HG02623 (cell line): ENCODE results near the gene TRAF4.

Experiments
- ATAC-seq: cut with Tn5 transposase; IDR thresholded peaks from one replicate; pipeline ENCODE4 v1.9.1; 2021; ENCODE audit warnings: moderate library complexity; ENCODE audit not compliant: unreplicated experiment

Gene TRAF4

DNA sequence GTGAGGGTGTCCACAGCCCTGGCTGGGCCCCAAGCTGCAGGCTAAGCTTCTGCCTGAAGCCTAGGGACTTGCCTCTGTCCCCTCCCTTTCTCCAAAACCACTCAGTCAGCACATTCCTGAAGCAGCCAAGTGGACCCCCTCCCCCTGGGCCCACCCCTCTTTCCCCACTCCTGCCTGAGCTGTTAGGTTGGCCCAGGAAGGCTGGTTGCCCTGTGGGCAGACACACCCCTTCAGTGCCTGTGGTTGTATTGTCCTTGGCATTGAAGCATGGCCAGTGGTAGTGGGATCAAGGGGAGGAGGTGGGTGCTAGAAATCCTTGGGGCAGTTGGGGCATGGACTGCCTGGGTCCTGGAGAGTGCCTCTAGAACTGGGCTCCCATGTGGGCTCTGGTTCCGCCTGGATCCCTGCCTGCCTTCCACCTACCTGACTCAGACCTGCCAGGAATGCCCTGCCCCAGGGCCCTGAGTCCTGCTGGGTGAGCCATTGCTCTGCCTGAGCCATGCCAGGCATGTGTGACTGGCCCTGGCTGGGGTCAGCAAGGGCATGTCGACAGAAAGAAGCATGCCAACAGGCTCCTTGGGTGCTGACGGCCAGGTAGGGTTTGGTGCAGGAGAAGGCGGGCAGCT, 2.1 kb downstream of the TRAF4 start:
- ATAC-seq = no peak

- ATAC-seq = no peak
Observed at GRCh38 chr17:28746611-28747050, 2.8 kb downstream of the TRAF4 start.

- ATAC-seq = no peak
Observed at GRCh38 chr17:28747051-28747691, 3.4 kb downstream of the TRAF4 start.

GRCh38 chr17:28747801-28748750, 4.3 kb downstream of the TRAF4 start:
- ATAC-seq = no peak

GRCh38 chr17:28748852-28749515, 5.2 kb downstream of the TRAF4 start:
- ATAC-seq = no peak

DNA sequence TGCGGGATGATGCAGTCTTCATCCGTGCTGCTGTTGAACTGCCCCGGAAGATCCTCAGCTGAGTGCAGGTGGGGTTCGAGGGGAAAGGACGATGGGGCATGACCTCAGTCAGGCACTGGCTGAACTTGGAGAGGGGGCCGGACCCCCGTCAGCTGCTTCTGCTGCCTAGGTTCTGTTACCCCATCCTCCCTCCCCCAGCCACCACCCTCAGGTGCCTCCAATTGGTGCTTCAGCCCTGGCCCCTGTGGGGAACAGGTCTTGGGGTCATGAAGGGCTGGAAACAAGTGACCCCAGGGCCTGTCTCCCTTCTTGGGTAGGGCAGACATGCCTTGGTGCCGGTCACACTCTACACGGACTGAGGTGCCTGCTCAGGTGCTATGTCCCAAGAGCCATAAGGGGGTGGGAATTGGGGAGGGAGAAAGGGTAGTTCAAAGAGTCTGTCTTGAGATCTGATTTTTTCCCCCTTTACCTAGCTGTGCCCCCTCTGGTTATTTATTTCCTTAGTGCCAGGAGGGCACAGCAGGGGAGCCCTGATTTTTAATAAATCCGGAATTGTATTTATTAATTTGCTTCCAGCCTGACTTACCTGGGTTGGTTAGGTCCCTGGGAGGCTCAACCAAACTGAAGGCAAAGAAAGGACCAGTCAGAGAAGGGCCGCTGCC, 5.8 kb downstream of the TRAF4 start:
- no peak for ATAC-seq

DNA sequence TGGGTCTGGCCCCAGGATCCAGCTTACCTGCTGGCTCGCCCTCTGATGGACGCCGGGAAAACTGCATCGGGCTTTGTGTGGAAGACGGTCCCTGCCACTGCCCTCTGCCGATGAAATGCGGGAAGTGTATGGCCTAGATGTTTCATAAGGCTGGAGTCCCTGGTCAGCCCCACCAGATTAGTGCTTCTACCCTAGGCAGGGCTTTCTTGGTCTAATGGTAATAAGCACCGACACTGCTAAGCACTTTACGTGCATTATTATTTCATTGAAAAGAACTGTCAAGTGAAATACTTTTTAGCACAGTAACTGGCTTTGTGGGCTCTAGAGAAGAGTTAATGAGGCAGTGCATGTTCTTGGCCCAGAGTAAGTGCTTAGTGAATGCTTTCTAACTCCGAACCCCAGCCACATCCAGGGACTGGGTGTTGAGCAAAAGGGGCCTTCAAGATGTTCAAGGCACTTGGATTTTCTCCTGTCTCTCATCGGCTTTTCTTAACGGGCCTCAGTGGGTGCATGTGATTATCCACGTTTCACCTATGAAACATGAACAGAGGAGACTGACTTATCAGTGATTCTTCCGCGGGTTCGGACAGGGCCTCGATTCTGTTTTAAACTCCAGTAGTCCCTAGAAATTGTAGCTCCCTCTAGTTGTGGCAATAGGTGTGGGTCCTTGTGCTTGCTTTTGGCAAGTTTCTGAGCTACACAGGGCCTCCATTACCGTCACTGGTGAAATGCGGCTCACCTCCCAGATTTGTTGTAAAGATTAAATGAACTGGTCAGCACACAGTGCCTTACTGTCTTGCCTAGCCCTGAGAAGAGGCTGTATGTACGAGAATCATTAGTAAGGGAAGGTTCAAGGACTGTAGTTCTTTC, 6.6 kb downstream of the TRAF4 start:
- no peak for ATAC-seq

DNA sequence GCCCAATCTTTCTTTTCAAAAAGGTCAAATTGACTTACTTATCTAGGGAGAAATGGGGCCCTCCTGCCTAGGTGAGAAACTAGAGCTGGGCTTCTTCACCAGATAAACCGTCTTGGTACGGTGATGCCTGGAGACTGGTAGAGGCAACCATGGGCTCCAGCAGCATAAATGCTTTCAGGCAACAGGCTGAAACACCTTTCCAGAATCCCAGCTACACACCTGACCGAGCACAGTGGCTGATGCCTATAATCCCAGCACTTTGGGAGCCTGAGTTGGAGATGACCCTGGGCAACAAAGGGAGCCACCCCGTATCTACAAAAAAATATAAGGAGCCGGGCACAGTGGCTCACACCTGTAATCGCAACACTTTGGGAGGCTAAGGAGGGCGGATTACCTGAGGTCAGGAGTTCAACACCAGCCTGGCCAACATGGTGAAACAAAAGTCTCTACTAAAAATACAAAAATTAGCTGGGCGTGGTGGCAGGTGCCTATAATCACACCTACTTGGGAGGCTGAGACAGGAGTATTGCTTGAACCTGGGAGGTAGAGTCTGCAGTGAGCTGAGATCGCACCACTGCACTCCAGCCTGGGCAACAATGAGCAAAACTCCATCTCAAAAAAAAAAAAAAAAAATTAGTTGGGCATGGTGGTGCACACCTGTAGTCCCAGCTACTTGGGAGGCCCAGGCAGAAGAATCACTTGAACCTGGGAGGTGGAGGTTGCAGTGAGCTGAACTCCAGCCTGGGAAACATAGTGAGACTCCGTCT, 8.0 kb downstream of the TRAF4 start:
- no peak for ATAC-seq

- ATAC-seq = no peak
Observed at GRCh38 chr17:28755486-28755885, 11.7 kb downstream of the TRAF4 start.

- no peak for ATAC-seq
Observed at GRCh38 chr17:28756049-28756804, 12.4 kb downstream of the TRAF4 start.

GRCh38 chr17:28758411-28759121, 14.8 kb downstream of the TRAF4 start:
- no peak for ATAC-seq

DNA sequence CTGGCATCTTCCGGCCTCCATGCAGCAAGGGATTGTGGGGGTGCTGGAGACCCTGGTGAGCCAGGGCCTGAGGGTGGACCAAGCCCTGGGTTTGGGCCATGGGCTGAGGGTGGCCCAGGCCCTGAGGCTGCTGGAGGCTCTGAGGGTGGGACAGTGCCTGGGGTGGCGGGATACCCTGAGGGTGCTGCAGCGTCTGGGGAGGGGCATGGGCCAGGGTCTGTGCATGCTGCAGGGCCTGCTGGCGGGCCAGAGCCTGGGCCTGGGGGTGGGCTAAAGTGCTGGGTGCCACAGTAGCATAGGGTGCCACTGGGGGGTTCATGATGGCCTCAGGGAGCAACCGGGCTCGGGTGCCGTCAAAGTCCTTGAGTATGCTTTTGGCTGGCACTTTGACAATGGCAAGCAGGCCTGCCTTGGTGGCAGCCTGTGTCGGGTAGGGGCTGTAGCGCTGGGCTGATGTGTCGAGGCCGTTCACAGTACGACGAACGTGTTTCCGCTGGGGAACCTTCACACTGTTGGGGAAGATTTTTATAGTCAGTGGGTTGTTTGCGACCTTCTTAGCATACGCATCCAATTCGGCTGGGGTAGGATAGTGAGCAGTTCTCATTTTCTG, 15.6 kb downstream of the TRAF4 start:
- no peak for ATAC-seq

DNA sequence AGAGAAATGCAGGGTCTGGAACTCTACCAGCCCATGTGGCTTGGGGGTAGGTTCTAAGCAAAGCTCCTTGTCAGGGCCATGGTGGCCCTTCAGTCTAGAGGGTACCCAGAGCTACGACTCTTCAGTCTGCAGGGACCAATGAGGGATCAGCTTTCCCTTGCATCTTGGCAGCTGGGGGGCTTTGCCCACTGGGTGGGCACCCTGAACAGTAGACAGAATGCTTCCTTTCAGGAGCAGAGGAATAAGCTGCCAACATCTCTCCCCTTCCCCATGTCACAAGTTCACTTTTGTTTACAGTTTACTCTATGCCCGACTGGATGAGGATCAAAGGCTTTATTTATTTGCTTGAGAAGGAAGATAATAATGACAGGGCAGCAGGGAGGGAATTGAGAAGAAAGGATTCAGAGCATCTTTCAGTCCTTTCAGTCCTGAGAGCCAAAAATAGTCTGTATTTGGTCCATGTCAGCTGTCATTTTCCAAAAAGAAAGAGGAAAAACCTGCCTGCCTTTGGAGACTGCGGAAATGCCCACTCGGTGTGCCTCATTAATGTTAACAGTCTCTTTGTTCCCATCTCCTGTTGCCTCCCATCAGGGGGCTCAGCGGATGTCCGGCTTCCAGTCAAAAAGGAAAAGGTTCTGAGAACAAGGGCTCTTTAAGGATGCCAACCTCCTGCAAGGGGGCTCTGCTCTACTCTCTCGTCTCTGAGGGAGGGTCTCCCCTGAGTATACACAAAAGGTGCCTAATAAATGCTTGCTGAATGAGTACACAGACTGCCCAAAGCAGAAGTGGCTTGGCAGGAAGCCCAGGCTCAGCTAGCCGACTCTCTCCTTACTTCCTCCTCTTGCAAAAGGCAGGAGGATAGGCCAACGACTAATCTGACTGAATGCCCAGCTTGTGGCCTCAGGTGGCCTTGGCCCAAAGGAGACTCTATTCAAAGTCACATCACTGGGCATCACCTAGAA, 17.1 kb downstream of the TRAF4 start:
- no peak for ATAC-seq

DNA sequence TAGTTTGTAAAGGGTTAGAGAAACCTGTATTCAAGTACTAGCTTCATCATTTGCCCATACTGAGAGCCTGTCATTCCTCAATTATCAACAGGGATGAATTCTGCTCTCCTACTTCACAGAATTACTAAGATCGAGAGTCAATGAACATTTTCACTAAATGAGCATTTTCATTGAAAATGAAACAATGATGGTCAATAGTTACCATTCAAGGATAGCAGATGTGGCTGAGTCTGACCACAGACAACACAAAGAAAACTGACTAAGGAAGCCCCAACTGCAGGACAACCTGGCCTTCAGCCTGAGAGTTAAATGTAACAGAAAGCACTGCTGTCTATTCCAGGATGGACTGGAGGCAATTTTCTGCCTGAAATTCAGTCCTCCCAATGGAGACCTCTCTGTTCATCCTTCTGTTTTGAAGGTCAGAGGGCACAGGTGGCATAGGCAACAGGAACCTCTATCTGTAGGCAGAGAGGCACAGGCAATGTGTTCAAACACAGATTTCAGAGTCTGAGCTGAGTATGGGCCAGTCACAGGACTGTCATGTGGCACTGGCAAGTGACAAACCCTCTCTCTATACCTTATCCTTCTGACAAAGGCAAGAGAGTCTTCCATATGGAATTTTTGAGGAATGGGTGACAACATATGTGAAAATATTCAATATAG, 19.5 kb downstream of the TRAF4 start:
- ATAC-seq = no peak

DNA sequence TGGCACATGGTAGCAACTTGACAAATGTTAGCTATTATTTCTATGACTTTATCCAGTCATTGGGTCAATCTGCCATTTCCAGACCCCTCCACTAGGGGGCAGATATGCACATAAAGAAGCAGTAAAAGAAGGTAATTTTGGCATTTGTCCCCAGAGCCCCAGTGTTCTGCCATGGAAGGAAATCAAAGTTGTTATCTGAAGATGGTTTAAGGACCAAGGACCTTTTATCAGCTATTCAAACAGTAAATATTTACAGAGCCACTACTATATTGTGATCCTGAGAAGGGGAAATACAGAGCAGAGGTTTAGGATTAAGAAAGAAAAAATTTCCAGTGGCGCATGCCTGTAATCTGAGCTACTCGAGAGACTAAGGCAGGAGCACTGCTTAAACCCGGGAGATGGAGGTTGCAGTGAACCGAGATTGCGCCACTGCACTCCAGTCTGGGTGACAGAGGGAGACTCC, 20.0 kb downstream of the TRAF4 start:
- no peak for ATAC-seq
